ENCODE data around the gene KPNA6. TPM values are rescaled to one million over a fixed set of nuclear protein-coding genes. Genes with fewer than 3 reads are reported as not detected.
A peak's percentile ranks its signal among the peaks of the same experiment; 100 is the strongest.

KPNA6 gene
- total and polyA plus RNA-seq, 9 of the 15 experiments (the other 6 are each of a cell fraction or from before 2014, with no cell fraction given): 20.1 to 54.6 (median 32.2) TPM

DNA sequence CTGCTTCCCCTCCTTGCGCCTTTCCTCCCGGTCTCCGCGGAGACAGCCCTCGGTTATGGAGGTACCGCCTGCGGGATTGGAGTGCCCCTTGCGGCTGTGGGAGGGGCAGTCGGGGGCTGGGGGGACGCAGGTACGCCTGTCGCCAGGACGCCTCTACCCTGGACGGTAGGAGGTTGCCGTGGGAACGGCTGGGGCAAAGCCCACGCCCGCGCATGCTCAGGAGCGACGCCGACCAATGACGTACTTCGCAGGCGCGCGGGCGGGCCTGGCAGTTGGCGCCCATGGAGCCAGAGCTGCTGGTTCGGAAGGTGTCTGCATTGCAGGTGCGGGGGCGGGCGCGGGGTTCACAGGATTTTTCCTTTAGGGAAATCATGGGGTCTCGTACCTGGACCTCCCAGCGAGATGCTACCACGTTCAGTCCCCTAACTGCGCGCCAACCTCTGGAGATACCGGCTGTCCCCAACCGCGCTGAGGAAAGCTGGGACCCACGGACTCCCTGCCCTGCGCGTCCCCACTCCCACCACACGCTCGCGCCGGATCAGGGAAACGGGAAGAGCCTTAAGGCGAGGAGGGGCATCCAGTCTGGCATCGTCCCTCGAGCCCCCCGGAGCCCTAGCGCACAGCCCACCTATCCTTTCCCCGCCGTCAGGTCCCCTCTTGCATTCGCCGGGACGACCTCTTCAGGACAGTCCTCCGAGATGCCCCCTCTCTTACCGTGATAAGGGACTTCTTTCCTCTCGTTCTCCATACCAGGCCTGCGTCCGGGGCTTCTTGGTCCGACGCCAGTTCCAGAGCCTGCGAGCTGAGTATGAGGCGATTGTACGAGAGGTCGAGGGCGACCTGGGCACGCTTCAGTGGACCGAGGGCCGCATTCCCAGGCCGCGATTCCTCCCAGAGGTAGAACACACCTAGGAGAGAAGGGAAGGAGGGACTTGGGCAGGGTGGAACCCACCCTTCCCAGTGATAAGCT lies 97.8 kb downstream of the KPNA6 start, which contains the start of gene IQCC (continued):
- TF ChIP-seq, protein P1, sequence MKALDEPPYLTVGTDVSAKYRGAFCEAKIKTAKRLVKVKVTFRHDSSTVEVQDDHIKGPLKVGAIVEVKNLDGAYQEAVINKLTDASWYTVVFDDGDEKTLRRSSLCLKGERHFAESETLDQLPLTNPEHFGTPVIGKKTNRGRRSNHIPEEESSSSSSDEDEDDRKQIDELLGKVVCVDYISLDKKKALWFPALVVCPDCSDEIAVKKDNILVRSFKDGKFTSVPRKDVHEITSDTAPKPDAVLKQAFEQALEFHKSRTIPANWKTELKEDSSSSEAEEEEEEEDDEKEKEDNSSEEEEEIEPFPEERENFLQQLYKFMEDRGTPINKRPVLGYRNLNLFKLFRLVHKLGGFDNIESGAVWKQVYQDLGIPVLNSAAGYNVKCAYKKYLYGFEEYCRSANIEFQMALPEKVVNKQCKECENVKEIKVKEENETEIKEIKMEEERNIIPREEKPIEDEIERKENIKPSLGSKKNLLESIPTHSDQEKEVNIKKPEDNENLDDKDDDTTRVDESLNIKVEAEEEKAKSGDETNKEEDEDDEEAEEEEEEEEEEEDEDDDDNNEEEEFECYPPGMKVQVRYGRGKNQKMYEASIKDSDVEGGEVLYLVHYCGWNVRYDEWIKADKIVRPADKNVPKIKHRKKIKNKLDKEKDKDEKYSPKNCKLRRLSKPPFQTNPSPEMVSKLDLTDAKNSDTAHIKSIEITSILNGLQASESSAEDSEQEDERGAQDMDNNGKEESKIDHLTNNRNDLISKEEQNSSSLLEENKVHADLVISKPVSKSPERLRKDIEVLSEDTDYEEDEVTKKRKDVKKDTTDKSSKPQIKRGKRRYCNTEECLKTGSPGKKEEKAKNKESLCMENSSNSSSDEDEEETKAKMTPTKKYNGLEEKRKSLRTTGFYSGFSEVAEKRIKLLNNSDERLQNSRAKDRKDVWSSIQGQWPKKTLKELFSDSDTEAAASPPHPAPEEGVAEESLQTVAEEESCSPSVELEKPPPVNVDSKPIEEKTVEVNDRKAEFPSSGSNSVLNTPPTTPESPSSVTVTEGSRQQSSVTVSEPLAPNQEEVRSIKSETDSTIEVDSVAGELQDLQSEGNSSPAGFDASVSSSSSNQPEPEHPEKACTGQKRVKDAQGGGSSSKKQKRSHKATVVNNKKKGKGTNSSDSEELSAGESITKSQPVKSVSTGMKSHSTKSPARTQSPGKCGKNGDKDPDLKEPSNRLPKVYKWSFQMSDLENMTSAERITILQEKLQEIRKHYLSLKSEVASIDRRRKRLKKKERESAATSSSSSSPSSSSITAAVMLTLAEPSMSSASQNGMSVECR (CRISPR knock-in tag; IDR thresholded peaks at IDR 0.05): peak; percentile 77
- TF ChIP-seq NEUROD1 (IDR thresholded peaks at IDR 0.05; ENCODE audit: borderline replicate concordance, low read depth, low read length, partially characterized antibody) (peak; percentile 77), NR2C1 (IDR thresholded peaks at IDR 0.05) (no peak), NR2C1 (tag; IDR thresholded peaks at IDR 0.05) (no peak), KDM5B (IDR thresholded peaks at IDR 0.05; ENCODE audit: insufficient replicate concordance, low read depth, low read length) (peak; percentile 84), POLR2G (IDR thresholded peaks at IDR 0.05; ENCODE audit: low read depth, low read length) (peak; percentile 92), NR1H2 (CRISPR knock-in tag; IDR thresholded peaks at IDR 0.05) (peak; percentile 88; the same call in 1 of the 2 replicates), TCF3 (CRISPR knock-in tag; IDR thresholded peaks at IDR 0.05) (peak; percentile 19; the same call in 1 of the 2 replicates), RFX1 (IDR thresholded peaks at IDR 0.05) (peak; percentile 98), CBX3 (IDR thresholded peaks at IDR 0.05; ENCODE audit: borderline replicate concordance in 1 of 2, low read length in 2 of 2) (peak in 1 of 2 experiments; percentile 25; a peak in 1 of 3 replicates), IRF2 (CRISPR knock-in tag; IDR thresholded peaks at IDR 0.05) (no peak; the same call in 1 of the 2 replicates)
- TF ChIP-seq, protein P2, sequence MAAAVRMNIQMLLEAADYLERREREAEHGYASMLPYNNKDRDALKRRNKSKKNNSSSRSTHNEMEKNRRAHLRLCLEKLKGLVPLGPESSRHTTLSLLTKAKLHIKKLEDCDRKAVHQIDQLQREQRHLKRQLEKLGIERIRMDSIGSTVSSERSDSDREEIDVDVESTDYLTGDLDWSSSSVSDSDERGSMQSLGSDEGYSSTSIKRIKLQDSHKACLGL (CRISPR knock-in tag; IDR thresholded peaks at IDR 0.05; ENCODE audit: borderline replicate concordance, poor library complexity, severe bottlenecking): peak; percentile 12
- TF ChIP-seq, protein P3, sequence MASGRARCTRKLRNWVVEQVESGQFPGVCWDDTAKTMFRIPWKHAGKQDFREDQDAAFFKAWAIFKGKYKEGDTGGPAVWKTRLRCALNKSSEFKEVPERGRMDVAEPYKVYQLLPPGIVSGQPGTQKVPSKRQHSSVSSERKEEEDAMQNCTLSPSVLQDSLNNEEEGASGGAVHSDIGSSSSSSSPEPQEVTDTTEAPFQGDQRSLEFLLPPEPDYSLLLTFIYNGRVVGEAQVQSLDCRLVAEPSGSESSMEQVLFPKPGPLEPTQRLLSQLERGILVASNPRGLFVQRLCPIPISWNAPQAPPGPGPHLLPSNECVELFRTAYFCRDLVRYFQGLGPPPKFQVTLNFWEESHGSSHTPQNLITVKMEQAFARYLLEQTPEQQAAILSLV (tag; IDR thresholded peaks at IDR 0.05): no peak
- TF ChIP-seq, protein P4, sequence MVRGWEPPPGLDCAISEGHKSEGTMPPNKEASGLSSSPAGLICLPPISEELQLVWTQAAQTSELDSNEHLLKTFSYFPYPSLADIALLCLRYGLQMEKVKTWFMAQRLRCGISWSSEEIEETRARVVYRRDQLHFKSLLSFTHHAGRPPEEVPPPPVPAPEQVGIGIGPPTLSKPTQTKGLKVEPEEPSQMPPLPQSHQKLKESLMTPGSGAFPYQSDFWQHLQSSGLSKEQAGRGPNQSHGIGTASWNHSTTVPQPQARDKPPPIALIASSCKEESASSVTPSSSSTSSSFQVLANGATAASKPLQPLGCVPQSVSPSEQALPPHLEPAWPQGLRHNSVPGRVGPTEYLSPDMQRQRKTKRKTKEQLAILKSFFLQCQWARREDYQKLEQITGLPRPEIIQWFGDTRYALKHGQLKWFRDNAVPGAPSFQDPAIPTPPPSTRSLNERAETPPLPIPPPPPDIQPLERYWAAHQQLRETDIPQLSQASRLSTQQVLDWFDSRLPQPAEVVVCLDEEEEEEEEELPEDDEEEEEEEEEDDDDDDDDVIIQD (CRISPR knock-in tag; IDR thresholded peaks at IDR 0.05): no peak
- TF ChIP-seq, protein P5, sequence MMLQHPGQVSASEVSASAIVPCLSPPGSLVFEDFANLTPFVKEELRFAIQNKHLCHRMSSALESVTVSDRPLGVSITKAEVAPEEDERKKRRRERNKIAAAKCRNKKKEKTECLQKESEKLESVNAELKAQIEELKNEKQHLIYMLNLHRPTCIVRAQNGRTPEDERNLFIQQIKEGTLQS (IDR thresholded peaks at IDR 0.05): no peak
- TF ChIP-seq, protein P5 (CRISPR knock-in tag; conservative IDR thresholded peaks at IDR 0.05): peak; percentile 55; the same call in 1 of the 2 replicates
